MM.1S (cell line): ENCODE results near the gene ZNHIT1.

Experiments used
- EZH2 ChIP-seq: fragments of 300-600 bp; sonication (generic); optimal IDR thresholded peaks from 2 replicates; pipeline ENCODE3; 2017; ENCODE audit warnings: low read depth, mild to moderate bottlenecking, antibody characterized with exemption, low read length, mixed read lengths
- EZH2phosphoT487 ChIP-seq: fragments of 300-600 bp; sonication (generic); IDR thresholded peaks from 2 replicates; pipeline ENCODE4 v1.6.1; 2018; ENCODE audit warnings: antibody characterized with exemption, low read length
- TF ChIP-seq, protein P1 (sequence below): fragments of 300-600 bp; sonication (generic); IDR thresholded peaks from 2 replicates; pipeline ENCODE4 v1.5.1; 2016; ENCODE audit warnings: antibody characterized with exemption, low read length, mixed read lengths

DNA sequence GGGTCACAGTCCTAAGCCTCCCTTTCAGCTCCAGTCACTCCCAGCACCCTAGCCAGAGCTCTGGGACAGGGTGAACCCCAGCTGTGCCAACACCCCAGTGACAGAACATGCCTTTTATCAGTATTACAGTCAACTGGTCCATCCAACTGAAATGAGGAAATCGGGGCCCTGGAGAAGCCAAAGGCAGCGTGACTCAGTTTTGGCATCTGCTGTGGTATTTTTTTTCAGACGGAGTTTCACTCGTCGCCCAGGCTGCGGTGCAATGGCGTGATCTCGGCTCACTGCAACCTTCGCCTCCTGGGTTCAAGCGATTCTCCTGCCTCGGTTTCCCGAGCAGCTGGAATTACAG, 23.0 kb downstream of the ZNHIT1 start:
- TF ChIP-seq, protein P1, sequence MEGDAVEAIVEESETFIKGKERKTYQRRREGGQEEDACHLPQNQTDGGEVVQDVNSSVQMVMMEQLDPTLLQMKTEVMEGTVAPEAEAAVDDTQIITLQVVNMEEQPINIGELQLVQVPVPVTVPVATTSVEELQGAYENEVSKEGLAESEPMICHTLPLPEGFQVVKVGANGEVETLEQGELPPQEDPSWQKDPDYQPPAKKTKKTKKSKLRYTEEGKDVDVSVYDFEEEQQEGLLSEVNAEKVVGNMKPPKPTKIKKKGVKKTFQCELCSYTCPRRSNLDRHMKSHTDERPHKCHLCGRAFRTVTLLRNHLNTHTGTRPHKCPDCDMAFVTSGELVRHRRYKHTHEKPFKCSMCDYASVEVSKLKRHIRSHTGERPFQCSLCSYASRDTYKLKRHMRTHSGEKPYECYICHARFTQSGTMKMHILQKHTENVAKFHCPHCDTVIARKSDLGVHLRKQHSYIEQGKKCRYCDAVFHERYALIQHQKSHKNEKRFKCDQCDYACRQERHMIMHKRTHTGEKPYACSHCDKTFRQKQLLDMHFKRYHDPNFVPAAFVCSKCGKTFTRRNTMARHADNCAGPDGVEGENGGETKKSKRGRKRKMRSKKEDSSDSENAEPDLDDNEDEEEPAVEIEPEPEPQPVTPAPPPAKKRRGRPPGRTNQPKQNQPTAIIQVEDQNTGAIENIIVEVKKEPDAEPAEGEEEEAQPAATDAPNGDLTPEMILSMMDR: no peak
- no peak for TF ChIP-seq EZH2
- no peak for TF ChIP-seq EZH2phosphoT487
